HCEC 1CT (cell line): ENCODE data around the gene SULT4A1.
"Not testable (repeated sequence)": the region's sequence is repeated elsewhere in the genome, so short reads cannot be mapped to it uniquely, and the experiment has no call there.

ENCODE experiments used
- DNase-seq: peaks from one replicate; pipeline ENCODE4 v3.0.0-alpha.2; 2017

Gene SULT4A1

DNA sequence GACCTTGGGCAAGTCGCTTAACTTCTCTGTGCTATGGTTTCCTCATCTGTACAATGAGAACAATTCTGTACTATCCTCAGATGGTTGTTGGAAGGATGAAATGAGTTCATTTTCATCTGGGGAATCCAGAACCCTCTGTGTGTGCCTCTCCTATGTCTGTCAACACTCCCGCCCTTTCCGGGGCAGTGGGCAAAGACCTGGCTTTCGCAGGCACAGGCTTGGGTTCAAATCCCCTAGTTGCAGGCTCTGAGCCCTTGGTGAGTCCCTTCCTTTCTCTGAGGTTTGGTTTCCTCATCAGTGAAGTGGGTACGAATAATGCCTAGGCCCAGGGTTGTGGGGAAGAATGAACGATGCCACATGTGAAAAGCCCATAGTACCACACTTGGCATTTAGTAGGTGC lies 23.5 kb upstream of the SULT4A1 start:
- DNase-seq = no peak

DNA sequence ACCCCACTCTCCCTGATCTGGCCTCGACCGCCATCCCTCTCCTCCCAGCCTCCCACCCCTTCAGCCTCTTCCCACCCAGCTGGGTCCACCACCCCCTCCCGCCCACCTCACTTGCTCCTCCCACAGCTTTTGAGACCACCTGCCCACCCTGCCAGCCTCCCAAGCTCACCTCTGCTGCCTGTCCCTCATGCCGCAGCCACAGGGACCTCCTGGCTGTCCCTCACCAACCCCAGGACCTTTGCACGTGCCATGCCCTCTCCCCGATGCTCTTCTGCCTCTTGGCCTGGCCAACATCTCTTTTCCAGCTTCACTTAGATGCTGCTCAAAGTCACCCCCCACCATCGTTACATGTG lies 23.0 kb upstream of the SULT4A1 start:
- DNase-seq = no peak

DNA sequence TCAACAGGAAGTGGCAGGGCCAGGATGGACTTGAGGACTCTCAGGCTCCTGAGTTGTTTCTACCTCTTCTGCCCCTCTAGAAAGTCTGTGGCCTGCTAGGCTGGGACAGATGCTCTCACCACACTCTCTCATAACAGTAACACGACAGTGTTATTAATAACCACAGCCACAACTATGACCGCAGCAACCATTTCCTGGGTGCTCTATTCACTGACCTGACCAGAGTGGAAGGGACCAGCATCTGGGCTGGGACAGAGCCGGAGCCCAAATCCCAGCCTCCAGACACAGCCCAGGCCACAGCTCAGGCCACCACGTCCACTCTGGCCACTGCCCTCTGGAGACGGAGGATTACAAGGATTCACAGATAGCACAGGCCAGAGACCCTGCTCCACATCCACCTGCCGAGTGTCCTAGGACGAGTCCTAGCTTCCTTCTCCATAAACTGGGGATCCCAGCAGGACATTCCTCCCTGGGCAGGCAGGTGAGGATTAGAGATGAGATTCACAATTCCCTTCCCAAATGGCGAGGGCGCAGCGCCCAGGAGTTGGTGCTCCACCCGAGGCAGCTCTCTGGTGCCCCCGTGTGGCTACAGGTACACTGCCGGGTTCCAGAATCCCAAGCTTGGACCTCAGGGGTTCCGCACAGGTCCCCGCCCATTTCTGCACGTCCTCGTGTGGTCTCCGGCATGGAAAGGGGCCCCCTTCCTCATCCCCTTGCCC lies 22.4 kb upstream of the SULT4A1 start:
- DNase-seq = peak; percentile 36

DNA sequence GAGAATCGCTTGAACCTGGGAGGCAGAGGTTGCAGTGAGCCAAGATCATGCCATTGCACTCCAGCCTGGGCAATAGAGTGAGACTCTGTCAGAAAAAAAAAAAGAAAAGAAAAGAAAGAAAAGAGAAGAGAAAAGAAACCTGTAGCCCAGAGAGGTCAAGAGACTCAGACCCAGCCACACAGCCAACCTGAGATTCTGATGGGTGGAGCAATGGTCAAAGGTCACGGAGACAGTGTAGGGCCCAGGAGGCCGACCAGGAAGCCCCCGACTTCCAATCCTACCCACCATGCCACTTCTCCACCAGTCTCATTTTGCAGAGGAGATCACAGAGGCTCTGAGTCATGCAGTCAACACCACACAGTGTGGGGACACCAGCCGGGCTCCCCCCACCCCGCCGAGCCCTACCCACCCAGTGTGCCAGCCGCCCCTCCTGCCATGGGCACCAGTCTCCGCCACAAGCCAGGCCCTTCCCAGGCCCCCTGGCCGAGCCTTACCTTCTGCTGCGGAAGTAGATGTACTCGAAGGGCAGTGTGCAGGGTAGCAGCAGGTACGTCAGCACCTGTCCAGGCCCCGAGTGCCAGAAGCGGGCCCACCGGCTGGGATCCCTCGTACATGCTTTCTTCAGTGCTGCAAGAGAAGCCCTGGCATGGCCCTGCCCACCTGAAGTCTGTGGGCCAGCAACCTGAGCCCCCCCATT lies 21.6 kb upstream of the SULT4A1 start:
- no peak for DNase-seq

DNA sequence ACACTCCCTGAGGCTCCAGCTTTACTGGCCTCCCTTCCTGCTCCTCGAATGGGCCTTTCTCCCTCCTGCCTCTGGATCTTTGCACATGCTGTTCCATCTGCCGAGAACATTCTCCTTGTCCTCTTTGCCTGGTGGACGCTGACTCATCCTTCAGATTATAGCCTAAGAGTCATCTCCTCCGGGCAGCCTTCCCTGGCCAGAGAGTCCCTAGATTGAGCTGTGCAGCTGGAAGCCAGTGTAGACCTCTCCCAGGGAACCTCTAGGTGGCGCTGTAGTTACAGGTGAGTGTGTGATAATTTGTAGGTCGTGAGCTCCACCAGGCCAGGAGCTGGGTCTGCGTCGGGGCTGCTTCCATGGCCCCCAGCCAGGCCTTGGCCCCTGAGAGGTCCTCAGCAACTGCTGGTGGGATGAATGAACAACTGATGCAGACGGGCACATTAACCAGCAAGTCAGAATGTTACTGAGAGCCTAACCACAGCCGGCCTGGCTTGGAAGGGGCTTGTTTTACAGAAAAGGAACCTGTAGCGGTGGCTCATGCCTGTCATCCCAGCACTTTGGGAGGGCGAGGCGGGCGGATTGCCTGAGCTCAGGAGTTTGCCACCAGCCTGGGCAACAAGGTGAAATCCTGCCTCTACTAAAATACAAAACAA lies 20.8 kb upstream of the SULT4A1 start:
- DNase-seq = peak; percentile 79

DNA sequence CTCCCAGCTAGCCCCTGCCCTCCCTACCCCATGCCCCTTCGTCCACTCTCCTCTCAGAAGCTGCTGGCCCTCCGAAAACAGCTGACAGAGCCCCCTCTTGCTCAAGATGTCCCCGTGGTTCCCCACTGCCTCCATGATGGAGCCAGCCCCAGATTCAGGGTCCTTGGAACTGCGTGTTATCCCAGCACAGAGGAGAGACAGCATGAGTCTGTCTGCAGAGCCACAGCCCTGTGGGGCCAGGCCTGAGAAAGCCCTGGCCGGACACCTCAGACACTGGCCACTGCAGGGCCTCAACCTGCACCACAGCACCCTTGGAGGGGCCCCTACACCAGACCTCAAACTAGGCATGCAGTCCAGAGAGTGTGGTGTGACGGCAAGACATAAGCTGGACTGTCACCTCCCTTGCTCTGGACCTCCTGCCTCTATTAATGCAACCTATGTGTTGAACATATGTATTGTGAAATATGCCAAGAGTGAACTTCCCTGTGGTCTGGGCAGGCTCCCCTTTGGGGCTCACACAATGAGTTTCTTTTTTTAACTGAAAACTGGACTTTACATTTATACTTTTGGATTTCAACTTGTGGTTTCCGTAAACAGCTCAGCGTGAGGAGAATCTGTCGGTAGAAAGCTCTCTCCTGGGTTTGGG lies 19.9 kb upstream of the SULT4A1 start:
- no peak for DNase-seq

DNA sequence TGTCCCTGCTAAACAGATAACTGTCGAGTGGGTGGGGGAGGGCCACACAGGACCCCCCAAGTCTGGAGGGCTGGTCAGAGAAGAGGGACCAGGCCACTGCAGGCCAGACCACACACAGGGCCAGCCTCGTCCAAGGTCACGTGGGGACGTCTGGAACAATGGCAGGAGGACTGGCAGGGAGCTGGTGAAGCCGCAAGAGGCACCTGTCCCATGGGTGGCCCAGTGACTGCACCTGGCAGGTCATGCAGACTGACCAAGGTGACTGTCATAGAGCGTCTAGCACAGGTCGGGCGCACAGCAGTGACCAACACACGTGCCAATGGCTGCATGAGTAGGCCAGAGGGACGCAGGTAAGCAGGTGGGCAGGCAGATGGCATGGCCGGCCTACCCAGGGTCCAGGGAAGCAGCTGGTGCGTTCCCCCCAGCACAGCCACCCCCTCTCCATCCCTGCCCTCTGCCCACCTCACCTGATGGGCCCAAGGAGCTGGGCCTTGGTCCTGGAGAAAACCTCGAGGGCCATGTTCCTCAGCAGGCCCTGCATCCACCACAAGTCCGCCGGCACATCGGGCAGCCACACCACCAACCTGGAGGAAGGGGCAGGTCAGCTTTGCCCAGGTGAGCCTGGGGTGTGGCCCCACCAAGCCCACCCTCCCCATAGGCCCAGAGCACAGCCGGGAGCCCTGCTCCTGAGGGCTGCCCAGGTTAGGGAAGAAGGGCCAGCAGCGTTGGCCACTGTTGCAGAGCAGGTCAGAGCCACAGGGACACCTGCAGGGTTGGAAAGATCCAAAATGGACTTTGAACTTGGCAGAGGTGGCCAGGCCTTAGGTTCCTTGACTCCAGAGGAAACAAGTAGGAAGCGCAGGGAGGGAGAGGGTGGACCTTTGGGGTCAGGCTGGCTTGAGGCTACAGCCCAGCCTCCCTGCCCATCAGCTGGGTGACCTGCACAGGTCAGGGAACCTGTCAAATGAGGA lies 19.1 kb upstream of the SULT4A1 start:
- no peak for DNase-seq

DNA sequence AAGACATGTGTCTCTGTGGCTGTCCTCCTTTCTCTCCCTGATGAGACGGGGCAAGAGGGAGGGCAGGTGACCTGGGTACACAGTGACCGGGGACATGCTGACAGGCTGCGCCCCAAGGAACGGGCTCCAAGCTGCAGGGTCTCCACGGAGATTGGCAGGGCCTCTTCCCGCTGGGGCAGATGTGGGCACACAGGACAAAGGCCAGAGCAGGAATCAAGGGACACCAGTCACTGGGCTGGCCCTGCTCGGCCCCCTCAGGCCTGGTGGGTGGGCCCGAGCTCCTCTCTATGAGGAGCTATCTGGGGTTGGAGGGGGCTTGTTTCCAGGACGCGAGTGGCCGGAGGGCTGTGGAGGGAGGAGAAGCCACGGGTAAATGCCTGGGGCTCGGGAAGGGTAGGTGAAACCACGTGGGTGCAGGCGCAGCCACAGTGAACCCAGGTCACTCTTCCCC lies 18.3 kb upstream of the SULT4A1 start:
- DNase-seq = no peak

DNA sequence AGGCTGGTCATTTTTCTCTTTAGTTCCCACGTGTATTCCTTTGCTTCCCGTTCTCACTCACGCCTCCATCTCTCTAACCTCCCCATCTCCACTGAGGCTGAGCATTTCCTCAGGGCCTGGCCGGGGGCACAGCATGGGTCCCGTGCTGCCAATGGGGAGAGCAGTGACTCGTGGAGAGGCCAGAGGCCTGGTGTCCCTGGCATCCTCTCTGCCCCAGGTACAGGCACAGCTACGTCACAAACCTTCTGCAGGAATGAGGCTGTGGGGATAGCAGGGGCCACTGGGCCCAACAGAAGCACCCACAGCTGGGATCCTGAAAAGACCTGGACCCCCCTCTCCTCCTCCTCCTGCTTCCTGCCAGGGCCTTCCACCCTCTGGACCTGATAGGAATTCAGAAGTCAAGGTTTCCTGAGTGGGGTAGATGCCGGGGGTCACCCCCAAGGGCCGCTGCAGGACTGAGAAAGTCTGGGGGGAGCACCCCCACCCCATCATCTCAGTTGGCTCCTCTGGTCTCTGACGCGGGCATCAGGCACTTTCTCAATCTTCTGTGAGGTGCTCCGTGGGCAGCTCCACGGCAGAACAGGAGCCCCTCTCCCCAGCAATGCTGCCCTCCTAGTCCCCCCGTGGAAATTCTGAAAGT lies 17.7 kb upstream of the SULT4A1 start:
- DNase-seq = no peak

DNA sequence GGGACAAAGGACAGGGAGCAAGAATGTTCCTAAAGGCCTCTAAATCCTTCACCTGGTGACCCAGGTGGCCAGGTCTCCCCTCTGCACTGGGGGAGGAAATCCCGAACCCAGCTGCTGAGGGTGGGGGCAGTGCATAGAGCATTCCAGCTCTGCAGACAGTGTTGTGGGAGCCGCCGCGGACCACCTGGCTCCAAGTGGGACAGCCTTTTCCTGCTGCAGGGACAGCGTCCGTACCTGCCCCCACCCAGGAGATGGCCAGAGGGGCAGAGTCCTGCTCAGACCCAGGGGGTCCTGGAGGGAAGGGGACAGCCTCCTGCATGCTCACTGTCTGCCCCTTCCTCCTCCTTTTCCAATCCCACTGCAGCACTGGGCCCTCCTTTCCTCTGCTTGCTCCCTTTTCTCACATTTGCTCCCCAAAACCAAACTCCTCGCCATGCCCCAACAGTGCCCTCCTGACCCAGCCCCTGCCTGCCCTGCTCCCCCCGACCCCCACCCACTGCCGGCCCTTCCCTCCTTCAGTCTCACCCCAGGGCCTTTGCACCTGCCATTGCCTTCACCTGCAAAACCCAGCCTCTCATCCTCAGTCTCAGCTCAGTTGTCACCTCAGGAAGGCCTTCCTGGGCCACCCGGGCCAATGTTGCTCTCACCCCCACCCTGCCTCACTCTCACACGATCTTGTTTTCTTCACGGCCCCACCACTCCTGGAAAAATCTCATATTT lies 16.7 kb upstream of the SULT4A1 start:
- no peak for DNase-seq

DNA sequence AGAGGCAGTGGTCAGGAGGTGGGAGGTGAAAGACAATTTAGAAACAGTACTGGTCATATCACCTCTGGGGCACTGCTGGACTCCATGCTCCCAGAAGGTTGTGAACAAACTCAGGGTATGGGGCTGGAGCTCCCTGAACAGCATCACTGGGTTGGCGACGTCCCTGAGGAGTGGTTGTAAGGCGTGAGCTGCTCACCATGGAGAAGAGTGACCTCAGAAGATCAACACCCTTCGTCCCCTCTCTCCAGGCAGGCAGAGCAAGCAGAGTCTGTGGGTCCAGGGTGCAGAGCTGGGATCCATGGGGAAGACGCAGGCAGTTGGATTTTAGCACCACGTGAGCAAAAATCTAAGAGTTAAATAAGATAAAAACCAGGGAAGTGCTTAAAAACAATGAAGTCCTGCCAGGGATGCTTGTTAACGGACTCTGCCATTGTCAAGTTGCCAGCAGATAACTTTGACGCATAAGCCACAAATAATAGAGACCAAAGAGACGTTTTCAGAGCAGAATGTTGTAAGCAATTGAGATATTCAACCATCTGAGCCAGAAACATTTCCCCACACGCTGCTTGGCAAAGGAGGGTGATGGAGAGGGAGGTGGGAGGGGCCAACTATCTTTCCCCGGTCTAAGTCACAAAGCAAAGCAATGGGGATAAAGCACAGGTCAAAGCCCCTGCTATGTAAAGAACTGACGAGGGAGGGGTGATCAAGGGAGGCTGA lies 15.9 kb upstream of the SULT4A1 start:
- no peak for DNase-seq

DNA sequence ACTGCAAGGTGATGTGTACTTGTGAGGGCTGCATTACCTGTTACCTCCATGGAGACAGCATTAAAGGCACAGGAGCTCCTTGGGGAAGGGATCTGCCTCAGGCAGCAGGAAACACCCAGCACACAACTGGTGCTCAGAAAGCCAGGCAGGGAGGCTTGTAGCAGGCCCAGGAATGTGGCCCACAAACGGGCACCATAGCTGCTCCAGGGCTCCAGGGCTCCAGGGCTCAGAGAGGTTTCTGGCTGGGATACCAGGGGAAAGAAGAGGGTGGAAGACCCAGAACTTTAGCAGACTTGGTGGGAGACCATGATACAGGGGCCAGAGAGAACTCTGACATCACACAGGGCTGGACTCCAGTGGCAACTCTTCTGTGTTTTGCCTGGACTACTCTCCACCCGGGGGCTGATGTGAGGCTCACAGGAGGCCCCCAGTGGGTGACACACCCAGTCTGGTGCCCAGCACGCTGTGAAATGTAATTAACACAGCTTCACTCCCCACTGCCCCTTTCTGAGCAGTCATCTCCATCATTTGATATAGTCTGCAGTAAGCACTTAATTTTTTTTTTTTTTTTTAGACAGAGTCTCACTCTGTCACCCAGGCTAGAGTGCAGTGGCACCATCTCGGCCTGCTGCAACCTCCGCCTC lies 14.7 kb upstream of the SULT4A1 start:
- no peak for DNase-seq

DNA sequence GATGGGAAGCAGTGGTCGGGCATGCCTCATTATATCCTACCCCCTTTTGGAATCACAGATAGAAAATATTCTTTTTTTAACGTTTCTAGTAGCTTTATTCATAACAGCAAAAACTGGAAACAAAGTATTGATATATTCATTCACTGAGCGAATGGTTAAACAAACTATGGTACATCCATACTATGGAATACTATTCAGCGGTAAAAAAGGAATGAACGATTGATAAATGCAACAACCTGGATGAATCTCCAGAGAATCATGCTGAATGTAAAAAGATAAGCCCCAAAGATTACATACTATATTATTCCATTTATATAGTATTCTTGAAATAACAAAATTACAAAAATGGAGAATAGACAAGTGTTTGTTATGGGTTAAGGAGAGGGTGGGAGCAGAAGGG lies 7.5 kb upstream of the SULT4A1 start:
- DNase-seq = no peak

DNA sequence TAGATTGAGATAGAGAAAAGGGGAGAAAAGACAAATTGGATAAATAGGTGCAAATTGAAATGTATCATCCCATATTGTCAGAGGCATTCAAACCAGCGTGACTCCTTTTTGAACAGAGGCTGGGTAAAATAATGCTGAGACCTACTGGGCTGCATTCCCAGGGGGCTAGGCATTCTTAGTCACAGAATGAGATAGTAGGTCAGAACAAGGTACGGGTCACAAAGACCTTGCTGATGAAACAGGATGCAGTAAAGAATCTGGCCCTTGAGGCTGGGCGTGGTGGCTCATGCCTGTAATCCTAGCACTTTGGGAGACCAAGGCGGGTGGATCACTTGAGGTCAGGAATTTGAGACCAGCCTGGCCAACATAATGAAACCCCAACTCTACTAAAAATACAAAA lies 6.7 kb upstream of the SULT4A1 start:
- DNase-seq = not testable (repeated sequence)

DNA sequence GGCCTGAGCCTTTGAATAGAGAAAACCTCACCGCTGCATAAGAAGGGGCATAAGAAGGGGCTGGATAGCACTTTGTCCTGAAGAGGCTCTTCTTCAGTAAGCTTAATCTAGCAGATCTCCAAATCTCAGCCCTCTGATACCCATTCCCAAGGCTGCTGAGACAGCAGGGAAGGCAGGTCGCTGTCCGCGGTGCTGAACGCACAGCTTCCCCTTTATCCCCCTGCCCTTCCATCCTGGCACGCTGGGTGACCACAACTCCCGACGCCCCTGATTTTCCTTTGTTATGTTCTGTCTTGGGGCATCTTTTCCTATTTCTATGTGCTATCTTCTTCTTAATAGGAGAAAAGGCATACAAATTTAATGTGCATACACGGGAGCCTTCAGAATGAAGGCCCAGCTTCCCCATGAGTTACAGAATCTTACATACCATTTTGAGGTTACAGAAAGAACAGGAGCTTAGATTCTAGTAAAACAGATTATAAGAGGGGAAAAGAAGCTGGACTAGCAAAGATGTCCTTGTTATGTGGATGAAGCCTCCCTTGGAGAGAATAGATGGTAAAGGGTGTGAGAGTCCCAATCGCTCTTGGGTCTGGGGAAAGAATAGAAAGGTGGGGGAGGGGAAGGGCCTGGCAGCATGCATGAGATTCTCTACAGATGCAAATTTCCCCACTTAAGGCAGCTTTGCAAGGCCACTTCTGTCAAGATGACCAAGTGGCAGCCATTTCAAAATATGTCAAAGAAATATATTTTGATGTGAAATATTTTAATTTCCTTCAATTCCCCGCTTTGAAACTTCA lies 5.7 kb upstream of the SULT4A1 start:
- DNase-seq = peak; percentile 34

DNA sequence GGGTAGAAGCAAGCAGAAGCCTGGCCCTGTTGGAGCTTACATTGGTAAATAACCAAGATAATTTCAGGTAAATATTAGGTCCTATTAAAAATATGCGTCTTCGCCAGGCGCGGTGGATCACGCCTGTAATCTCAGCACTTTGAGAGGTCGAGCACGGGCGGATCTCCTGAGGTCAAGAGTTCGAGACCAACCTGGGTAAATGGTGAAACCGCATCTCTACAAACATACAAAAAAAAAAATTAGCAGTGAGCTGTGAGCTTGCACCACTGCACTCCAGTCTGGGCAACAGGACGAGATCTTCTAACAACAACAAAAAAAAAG lies 529 bp upstream of the SULT4A1 start:
- no peak for DNase-seq

DNA sequence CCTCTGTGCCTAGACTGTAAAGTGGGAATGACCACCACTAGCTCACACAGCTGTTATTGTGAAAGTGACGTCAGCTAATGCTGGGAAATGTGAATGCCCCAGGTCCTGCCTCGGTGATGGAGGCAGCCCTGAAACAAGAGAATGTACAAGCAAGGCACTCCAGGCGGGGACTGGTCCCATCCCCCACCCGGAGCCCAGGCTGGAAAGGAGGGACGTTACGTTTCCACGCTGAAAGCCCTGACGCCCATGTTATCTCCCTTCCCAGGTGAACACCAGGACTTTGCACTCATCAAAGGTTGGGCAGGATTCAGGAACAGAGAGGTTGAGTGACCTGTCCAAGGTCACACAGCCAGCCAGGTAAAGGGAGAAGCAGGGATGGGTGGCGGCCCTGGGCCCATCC lies 784 bp downstream of the SULT4A1 start:
- DNase-seq = no peak

DNA sequence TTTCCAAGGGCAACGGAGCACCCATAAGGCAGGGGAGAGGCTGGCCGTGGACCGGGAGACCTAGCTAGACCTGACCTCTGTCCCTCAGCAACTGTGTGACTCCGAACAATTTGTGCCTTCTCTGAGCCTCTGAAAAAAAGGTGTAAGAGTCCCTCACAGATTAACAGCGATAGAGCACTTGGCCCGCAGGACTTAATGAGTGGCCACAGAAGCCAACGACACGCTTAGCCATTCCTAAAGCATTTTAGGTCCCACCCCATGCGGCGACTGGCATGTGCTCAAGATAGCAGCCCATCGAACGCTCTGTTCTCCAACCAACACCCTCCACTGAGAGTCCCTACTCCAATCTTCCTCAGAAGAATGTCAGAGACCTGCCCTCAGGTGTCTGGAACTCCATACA lies 1.5 kb downstream of the SULT4A1 start:
- DNase-seq = no peak

DNA sequence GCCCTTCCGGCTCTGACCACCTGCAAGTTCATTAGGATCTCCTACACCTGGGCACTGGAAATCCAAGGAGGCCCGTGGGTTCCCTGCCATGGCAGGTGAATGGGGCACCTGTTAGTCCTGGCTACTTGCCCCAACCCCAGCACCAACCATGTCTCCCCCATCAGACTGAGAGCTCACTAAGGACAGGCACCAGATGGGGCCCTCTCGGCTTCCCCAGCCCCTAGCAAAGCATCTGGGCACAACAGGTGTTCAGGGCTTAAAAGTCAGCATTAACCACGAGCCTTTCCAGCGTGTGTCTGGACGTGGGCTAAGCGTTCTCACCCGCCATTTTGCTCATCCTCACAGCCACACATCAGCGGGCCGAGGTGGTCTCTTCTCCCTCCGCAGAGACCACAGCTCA lies 2.2 kb downstream of the SULT4A1 start:
- no peak for DNase-seq
